ENCODE results near the gene TMEM80. TPM values are rescaled to one million over a fixed set of nuclear protein-coding genes. Genes with fewer than 3 reads are reported as not detected.

The TMEM80 gene
- total RNA-seq, 1 experiment from 2014 or later, result 45.2 TPM

DNA sequence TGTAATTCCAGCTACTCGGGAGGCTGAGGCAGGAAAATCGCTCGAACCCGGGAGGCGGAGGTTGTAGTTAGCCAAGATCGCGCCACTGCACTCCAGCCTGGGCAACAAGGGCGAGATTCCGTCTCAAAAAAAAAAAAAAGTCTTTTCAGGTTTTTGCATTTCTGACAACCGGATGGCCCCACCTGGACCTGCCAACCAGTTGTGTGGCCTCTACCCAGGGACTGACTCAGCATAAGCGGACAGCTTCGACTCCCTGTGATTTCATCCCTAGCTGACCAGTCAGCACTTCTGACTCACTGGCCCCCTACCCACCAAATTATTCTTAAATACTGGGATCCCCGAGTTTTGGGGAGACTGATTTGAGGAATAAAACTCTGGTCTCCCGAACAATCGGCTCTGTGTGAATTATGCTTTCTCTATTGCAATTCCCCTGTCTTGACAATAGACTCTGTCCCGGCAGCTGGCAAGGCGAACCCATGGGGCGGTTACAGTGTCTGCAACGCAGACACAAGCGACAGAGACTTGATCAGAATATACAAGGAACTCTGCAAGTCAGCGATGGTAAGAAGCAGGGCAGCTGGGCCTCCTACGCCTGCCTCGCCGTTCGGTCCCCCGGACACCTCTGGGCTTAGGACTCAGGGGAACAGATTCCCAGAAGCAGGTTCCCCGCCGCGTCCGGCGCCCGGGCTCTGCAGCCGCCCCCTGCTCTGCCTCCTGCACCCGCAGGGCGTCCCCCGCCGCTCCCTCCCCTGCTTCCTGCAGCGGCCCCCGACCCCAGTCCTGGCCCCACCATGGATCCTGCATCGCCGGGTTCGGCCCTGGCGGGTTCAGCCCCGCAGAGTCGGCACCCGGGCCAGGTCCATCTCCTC is 50.9 kb downstream of the TMEM80 start:
- Histone ChIP-seq H3K27me3 (ENCODE audit: control insufficient read depth, insufficient read depth, low read length) (no peaks in the 10 kb centered on the region), H3K4me1 (ENCODE audit: control insufficient read depth, insufficient read depth, low read length) (peaks cover 20% of the 10 kb centered on the region), H3K36me3 (ENCODE audit: control insufficient read depth, insufficient read depth, low read length) (no peaks in the 10 kb centered on the region), H3K4me3 (ENCODE audit: low read depth in 2 of 2, low read length in 2 of 2) (peak overlapping the region; percentile 83 to 87), H3K9me3 (ENCODE audit: control insufficient read depth, insufficient read depth, low read depth, low read length) (no peaks in the 10 kb centered on the region), H3K27ac (ENCODE audit: low read length) (peak overlapping the region; percentile 88)
- in situ Hi-C loops (cut with HindIII; ENCODE audit: low pct_unique_long_range_greater_than_20kb, low sequenced_read_pairs) (no loop called here), intact Hi-C loops (cut with micrococcal nuclease; ENCODE audit: unreplicated experiment) (no loop called here)
- ChIA-PET CTCF (interaction anchor here (0.7 kb wide), 2 partner anchors 10 to 28 kb away, joined by 3 to 4 read pairs; no protein-coding TSS in a partner anchor), POLR2A (no interaction called here)
- ATAC-seq, result peak; percentile 70
- no TSS peak for BruUV-seq (replicated peaks)
- DNase-seq (ENCODE audit: low read depth, low spot score), result no peak
- TF ChIP-seq, protein P1, sequence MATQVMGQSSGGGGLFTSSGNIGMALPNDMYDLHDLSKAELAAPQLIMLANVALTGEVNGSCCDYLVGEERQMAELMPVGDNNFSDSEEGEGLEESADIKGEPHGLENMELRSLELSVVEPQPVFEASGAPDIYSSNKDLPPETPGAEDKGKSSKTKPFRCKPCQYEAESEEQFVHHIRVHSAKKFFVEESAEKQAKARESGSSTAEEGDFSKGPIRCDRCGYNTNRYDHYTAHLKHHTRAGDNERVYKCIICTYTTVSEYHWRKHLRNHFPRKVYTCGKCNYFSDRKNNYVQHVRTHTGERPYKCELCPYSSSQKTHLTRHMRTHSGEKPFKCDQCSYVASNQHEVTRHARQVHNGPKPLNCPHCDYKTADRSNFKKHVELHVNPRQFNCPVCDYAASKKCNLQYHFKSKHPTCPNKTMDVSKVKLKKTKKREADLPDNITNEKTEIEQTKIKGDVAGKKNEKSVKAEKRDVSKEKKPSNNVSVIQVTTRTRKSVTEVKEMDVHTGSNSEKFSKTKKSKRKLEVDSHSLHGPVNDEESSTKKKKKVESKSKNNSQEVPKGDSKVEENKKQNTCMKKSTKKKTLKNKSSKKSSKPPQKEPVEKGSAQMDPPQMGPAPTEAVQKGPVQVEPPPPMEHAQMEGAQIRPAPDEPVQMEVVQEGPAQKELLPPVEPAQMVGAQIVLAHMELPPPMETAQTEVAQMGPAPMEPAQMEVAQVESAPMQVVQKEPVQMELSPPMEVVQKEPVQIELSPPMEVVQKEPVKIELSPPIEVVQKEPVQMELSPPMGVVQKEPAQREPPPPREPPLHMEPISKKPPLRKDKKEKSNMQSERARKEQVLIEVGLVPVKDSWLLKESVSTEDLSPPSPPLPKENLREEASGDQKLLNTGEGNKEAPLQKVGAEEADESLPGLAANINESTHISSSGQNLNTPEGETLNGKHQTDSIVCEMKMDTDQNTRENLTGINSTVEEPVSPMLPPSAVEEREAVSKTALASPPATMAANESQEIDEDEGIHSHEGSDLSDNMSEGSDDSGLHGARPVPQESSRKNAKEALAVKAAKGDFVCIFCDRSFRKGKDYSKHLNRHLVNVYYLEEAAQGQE (IDR thresholded peaks at IDR 0.05; ENCODE audit: insufficient read depth in 1 of 2, low read depth in 2 of 2, low read length in 1 of 2), result no peak
- TF ChIP-seq POLR2AphosphoS5 (IDR thresholded peaks at IDR 0.05; ENCODE audit: low read depth, low read length), result no peak
- TF ChIP-seq TCF7L2 (IDR thresholded peaks at IDR 0.05; ENCODE audit: low read depth, low read length), result no peak
- TF ChIP-seq SIN3A (IDR thresholded peaks at IDR 0.05; ENCODE audit: borderline replicate concordance, insufficient read depth, low read depth, low read length), result no peak
- TF ChIP-seq, protein P2, sequence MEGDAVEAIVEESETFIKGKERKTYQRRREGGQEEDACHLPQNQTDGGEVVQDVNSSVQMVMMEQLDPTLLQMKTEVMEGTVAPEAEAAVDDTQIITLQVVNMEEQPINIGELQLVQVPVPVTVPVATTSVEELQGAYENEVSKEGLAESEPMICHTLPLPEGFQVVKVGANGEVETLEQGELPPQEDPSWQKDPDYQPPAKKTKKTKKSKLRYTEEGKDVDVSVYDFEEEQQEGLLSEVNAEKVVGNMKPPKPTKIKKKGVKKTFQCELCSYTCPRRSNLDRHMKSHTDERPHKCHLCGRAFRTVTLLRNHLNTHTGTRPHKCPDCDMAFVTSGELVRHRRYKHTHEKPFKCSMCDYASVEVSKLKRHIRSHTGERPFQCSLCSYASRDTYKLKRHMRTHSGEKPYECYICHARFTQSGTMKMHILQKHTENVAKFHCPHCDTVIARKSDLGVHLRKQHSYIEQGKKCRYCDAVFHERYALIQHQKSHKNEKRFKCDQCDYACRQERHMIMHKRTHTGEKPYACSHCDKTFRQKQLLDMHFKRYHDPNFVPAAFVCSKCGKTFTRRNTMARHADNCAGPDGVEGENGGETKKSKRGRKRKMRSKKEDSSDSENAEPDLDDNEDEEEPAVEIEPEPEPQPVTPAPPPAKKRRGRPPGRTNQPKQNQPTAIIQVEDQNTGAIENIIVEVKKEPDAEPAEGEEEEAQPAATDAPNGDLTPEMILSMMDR (IDR thresholded peaks at IDR 0.05), result no peak

DNA sequence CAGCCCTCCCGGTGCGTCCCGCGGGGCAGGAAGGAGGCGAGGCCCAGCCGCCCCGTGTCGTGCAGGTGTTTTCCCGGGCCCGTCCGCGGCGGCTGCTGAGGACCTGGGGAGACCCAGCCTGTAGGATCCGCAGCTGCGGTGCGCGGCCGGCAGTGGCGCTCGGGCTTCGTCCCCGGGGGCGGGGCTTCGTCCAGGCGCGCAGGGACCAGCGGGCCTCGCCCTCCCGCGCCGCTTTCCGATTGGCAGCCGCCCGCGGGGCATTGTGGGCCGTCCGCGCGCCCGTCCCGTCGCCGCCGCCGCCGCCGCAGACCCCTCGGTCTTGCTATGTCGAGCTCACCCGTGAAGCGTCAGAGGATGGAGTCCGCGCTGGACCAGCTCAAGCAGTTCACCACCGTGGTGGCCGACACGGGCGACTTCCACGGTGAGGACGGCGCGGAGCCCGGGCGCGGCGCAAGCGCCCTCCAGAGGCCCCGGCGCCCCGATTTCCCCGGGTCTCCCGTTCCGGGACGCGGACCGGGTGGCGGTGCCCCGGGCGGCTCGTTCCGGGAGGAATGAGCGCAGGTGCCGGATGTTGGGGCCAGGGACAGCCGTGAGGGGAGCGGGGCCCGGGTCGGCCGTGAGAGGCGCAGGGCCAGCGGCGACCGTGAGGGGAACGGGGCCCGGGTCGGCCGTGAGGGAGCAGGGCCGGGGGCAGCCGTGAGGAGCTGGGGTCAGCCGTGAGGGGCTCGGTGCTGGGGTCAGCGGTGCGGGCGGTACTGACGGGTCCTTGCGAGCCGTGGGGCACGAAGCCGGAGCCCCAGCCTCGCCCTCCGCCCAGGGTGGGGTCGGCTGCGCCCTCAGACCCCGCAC is 51.8 kb downstream of the TMEM80 start, which contains the start of gene TALDO1:
Gene TALDO1, plus strand, starts transcription at position 307 of the 849 bp plus-strand sequence. Its CDS starts 18 bp downstream, at position 325.
- DNase-seq (ENCODE audit: low read depth, low spot score) (no peak), ATAC-seq (peak; percentile 98)
- Histone ChIP-seq H3K27me3 (ENCODE audit: control insufficient read depth, insufficient read depth, low read length) (no peaks in the 10 kb centered on the region), H3K9me3 (ENCODE audit: control insufficient read depth, insufficient read depth, low read depth, low read length) (no peaks in the 10 kb centered on the region), H3K27ac (ENCODE audit: low read length) (peak within 1 kb of the TSS; percentile 88), H3K36me3 (ENCODE audit: control insufficient read depth, insufficient read depth, low read length) (no peaks in the 10 kb centered on the region), H3K4me3 (ENCODE audit: low read depth in 2 of 2, low read length in 2 of 2) (peak within 1 kb of the TSS; percentile 83 to 87), H3K4me1 (ENCODE audit: control insufficient read depth, insufficient read depth, low read length) (peaks cover 20% of the 10 kb centered on the region)
- POLR2A ChIA-PET, result interaction anchor here (0.6 to 1.2 kb wide), 2 partner anchors 16 to 33 kb away, joined by 3 read pairs; no protein-coding TSS in a partner anchor
- in situ Hi-C loops (cut with HindIII; ENCODE audit: low pct_unique_long_range_greater_than_20kb, low sequenced_read_pairs) (no loop called here), intact Hi-C loops (cut with micrococcal nuclease; ENCODE audit: unreplicated experiment) (no loop called here)
- BruUV-seq (replicated peaks), result no TSS peak
- CTCF ChIA-PET, result no interaction called here
- TF ChIP-seq POLR2AphosphoS5 (IDR thresholded peaks at IDR 0.05; ENCODE audit: low read depth, low read length) (peak; percentile 74), SIN3A (IDR thresholded peaks at IDR 0.05; ENCODE audit: borderline replicate concordance, insufficient read depth, low read depth, low read length) (peak; percentile 77)
- TF ChIP-seq, protein P1 (IDR thresholded peaks at IDR 0.05; ENCODE audit: insufficient read depth in 1 of 2, low read depth in 2 of 2, low read length in 1 of 2), result no peak
